ENCODE measurements around the gene PHRF1.
"Not testable (repeated sequence)": the region's sequence is repeated elsewhere in the genome, so short reads cannot be mapped to it uniquely, and the experiment has no call there.

PHRF1 gene

DNA sequence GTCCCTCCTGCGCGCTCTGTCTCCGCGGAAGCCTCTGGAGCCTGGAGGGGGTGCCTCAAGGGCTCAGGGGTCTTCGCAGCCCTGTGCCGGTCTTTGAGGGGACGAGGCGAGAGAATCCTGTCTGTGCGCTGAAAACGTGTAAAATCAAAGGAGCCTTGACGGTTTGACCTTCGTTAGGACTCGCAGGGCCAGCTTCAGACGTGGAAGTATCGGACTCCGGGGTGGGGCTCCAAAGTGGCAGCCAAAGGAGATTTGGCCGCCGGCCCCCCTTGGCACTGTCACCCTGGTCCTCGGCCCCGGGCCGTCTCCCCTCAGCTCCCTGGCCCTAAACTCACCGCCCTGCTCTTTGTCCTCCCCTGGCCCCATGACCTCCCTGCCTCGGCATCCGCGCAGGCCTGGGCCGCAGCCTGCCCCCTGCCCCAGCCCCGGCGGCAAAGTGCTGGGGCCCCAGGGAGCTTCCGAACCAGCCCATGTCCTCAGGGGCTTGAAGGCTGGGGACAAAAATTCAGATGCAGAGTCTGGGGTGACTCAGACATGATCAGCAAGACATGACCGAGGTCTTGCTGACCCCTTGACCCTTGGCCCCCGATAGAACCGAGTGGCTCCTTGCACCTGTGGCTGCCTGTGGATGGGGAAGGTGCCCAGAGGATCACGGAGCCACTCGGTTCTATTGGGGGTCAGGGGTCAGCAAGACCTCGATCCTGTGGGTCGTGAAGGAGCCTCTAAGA, 6.9 kb upstream of the PHRF1 start:
- H3K4me3 ChIP-seq (ENCODE audit: low read length): peak overlapping the region; percentile 64
- peak overlapping the region; percentile 67 for H3K9ac ChIP-seq (ENCODE audit: low read length)
- TF ChIP-seq EZH2phosphoT487 (IDR thresholded peaks at IDR 0.05; ENCODE audit: low read length): no peak
- H3F3A ChIP-seq (ENCODE audit: insufficient read depth, low read length): peaks cover 10% of the 10 kb centered on the region; the same call in 1 of the 2 replicates
- H2AFZ ChIP-seq (ENCODE audit: low read length): peak overlapping the region; percentile 57
- H3K9me2 ChIP-seq (replicated peaks; ENCODE audit: insufficient read depth, low read length): no peaks in the 10 kb centered on the region
- no peaks in the 10 kb centered on the region for H4K20me1 ChIP-seq (ENCODE audit: insufficient read depth, low read length)
- no peaks in the 10 kb centered on the region for H3K36me3 ChIP-seq (replicated peaks; ENCODE audit: insufficient read depth, low read length)
- peak overlapping the region; percentile 84 for H3K4me2 ChIP-seq (ENCODE audit: low read depth, low read length)
- peaks cover 7% of the 10 kb centered on the region; the same call in 1 of the 2 replicates for H3K79me2 ChIP-seq (ENCODE audit: low read length)
- no peak overlapping the region for H3K27ac ChIP-seq (ENCODE audit: low read length)
- no peaks in the 10 kb centered on the region for H3K4me1 ChIP-seq (ENCODE audit: low read length)
- DNase-seq: peak; percentile 2
- H3K9me3 ChIP-seq (replicated peaks; ENCODE audit: insufficient read depth, low read length): no peaks in the 10 kb centered on the region
- peaks cover 9% of the 10 kb centered on the region for H3K27me3 ChIP-seq (replicated peaks; ENCODE audit: insufficient read depth, low read length)

DNA sequence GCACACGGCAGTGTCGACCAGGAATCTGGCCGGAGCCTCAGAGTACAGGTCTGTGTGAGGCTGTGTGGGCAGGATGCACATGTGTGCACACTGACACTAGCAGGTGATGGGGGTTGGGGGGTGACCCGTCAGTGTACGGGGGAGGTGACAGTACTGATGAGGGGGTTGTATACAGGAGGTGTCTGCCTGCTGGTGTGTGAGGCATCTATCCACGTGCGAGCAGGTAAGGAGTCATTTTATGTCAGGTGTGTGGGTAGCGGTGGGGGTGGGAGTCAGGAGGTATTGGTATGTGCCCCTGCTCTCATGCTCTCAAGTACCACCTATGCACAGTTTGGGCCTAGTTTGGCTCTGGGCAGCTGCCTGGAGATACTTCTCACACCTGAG, 4.5 kb upstream of the PHRF1 start:
- Histone ChIP-seq H2AFZ (ENCODE audit: low read length) (no peak overlapping the region), H3K9me2 (replicated peaks; ENCODE audit: insufficient read depth, low read length) (no peaks in the 10 kb centered on the region), H3K4me1 (ENCODE audit: low read length) (peaks cover 6% of the 10 kb centered on the region; the same call in 1 of the 2 replicates), H3K9me3 (replicated peaks; ENCODE audit: insufficient read depth, low read length) (no peaks in the 10 kb centered on the region), H3K4me3 (ENCODE audit: low read length) (no peak overlapping the region), H3K27ac (ENCODE audit: low read length) (no peak overlapping the region), H3K9ac (ENCODE audit: low read length) (no peak overlapping the region), H3K27me3 (replicated peaks; ENCODE audit: insufficient read depth, low read length) (peaks cover 17% of the 10 kb centered on the region), H3F3A (ENCODE audit: insufficient read depth, low read length) (0 out of 2 replicates have a peak, but pooled peaks cover 3% of the 10 kb centered on the region), H4K20me1 (ENCODE audit: insufficient read depth, low read length) (no peaks in the 10 kb centered on the region), H3K36me3 (replicated peaks; ENCODE audit: insufficient read depth, low read length) (no peaks in the 10 kb centered on the region), H3K4me2 (ENCODE audit: low read depth, low read length) (no peak overlapping the region), H3K79me2 (ENCODE audit: low read length) (peaks cover 9% of the 10 kb centered on the region)
- TF ChIP-seq EZH2 (optimal IDR thresholded peaks at IDR 0.05; ENCODE audit: low read depth, low read length) (no peak), EZH2phosphoT487 (IDR thresholded peaks at IDR 0.05; ENCODE audit: low read length) (no peak)
- TF ChIP-seq, protein P1, sequence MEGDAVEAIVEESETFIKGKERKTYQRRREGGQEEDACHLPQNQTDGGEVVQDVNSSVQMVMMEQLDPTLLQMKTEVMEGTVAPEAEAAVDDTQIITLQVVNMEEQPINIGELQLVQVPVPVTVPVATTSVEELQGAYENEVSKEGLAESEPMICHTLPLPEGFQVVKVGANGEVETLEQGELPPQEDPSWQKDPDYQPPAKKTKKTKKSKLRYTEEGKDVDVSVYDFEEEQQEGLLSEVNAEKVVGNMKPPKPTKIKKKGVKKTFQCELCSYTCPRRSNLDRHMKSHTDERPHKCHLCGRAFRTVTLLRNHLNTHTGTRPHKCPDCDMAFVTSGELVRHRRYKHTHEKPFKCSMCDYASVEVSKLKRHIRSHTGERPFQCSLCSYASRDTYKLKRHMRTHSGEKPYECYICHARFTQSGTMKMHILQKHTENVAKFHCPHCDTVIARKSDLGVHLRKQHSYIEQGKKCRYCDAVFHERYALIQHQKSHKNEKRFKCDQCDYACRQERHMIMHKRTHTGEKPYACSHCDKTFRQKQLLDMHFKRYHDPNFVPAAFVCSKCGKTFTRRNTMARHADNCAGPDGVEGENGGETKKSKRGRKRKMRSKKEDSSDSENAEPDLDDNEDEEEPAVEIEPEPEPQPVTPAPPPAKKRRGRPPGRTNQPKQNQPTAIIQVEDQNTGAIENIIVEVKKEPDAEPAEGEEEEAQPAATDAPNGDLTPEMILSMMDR (IDR thresholded peaks at IDR 0.05; ENCODE audit: low read length): no peak
- no peak for DNase-seq

- DNase-seq: no peak
- no peak overlapping the region for H3K27ac ChIP-seq (ENCODE audit: low read length)
- no peaks in the 10 kb centered on the region for H3K9me3 ChIP-seq (replicated peaks; ENCODE audit: insufficient read depth, low read length)
- H3K9ac ChIP-seq (ENCODE audit: low read length): no peak overlapping the region
- no peak overlapping the region for H3K4me3 ChIP-seq (ENCODE audit: low read length)
- peaks cover 16% of the 10 kb centered on the region for H3K79me2 ChIP-seq (ENCODE audit: low read length)
- H3K36me3 ChIP-seq (replicated peaks; ENCODE audit: insufficient read depth, low read length): no peaks in the 10 kb centered on the region
- H3K27me3 ChIP-seq (replicated peaks; ENCODE audit: insufficient read depth, low read length): peaks cover 17% of the 10 kb centered on the region
- no peaks in the 10 kb centered on the region for H3F3A ChIP-seq (ENCODE audit: insufficient read depth, low read length)
- peaks cover 12% of the 10 kb centered on the region for H4K20me1 ChIP-seq (ENCODE audit: insufficient read depth, low read length)
- H2AFZ ChIP-seq (ENCODE audit: low read length): no peak overlapping the region
- no peaks in the 10 kb centered on the region for H3K9me2 ChIP-seq (replicated peaks; ENCODE audit: insufficient read depth, low read length)
- peaks cover 12% of the 10 kb centered on the region for H3K4me1 ChIP-seq (ENCODE audit: low read length)
- no peak overlapping the region for H3K4me2 ChIP-seq (ENCODE audit: low read depth, low read length)
- TF ChIP-seq EZH2phosphoT487 (IDR thresholded peaks at IDR 0.05; ENCODE audit: low read length) (no peak), EZH2 (optimal IDR thresholded peaks at IDR 0.05; ENCODE audit: low read depth, low read length) (no peak)
- TF ChIP-seq, protein P1 (IDR thresholded peaks at IDR 0.05; ENCODE audit: low read length): no peak
Observed at GRCh38 chr11:573146-573759, 3.0 kb upstream of the PHRF1 start.

GRCh38 chr11:574031-574570, 2.2 kb upstream of the PHRF1 start:
- not testable (repeated sequence) for H3K9me3 ChIP-seq (replicated peaks; ENCODE audit: insufficient read depth, low read length); H3K4me2 ChIP-seq (ENCODE audit: low read depth, low read length); H3K27ac ChIP-seq (ENCODE audit: low read length); H3K4me3 ChIP-seq (ENCODE audit: low read length); H3K9ac ChIP-seq (ENCODE audit: low read length); DNase-seq; H3K9me2 ChIP-seq (replicated peaks; ENCODE audit: insufficient read depth, low read length); H3F3A ChIP-seq (ENCODE audit: insufficient read depth, low read length); H2AFZ ChIP-seq (ENCODE audit: low read length); H3K36me3 ChIP-seq (replicated peaks; ENCODE audit: insufficient read depth, low read length)
- Histone ChIP-seq H3K4me1 (ENCODE audit: low read length) (peaks cover 16% of the 10 kb centered on the region), H3K27me3 (replicated peaks; ENCODE audit: insufficient read depth, low read length) (peaks cover 16% of the 10 kb centered on the region), H4K20me1 (ENCODE audit: insufficient read depth, low read length) (peaks cover 20% of the 10 kb centered on the region), H3K79me2 (ENCODE audit: low read length) (peaks cover 25% of the 10 kb centered on the region)
